Fibroblast of the conjunctiva (primary cell): Measurements from ENCODE around the gene ETFBKMT.
"Not testable (repeated sequence)": the region's sequence is repeated elsewhere in the genome, so short reads cannot be mapped to it uniquely, and the experiment has no call there.

ENCODE experiments used
- DNase-seq: peaks from one replicate; pipeline ENCODE4 v3.0.0-alpha.2; 2010; ENCODE audit warnings: low read depth

The ETFBKMT gene

DNA sequence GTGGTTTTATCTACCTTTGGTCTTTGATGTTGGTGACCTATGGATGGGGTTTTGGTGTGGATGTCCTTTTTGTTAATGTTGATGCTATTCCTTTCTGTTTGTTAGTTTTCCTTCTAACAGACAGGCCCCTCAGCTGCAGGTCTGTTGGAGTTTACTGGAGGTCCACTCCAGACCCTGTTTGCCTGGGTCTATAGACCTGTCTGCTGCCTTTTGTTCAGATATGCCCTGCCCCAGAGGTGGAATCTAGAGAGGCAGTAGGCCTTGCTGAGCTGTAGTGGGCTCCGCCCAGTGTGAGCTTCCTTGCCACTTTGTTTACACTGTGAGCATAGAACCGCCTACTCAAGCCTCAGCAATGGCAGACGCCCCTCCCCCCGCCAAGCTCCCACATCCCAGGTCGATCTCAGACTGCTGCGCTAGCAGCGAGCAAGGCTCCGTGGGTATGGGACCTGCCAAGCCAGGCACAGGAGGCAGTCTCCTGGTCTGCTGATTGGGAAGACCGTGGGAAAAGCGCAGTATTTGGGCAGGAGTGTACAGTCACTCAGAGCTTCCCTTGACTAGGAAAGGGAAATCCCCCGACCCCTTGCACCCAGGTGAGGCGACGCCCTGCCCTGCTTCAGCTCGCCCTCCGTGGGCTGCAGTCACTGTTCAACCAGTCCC is 59.2 kb downstream of the ETFBKMT start:
- not testable (repeated sequence) for DNase-seq

DNA sequence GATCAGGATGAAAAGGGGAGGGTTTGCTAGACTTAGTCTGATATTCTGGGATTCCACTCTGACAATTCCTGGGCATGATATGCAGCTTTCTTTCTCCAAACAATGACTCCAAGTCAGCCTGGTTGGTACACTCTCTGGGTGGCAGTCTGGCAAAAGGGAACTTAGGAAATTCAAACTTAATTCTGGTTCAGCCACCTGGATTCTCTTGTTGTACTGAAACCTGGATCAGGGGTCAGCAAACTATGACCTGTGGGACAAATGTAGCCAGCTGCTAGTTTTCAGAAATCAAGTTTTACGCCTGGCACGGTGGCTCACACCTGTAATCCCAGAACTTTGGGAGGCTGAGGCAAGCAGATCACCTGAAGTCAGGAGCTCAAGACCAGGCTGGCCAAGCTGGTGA is 63.1 kb downstream of the ETFBKMT start:
- no peak for DNase-seq
